H1 (cell line): ENCODE results near the gene LBX1. TPM values are rescaled to one million over a fixed set of nuclear protein-coding genes. Genes with fewer than 3 reads are reported as not detected.

Experiments used
- ASH2L ChIP-seq: fragments of 200-600, 300-600 bp; sonication (generic); IDR thresholded peaks from one replicate; pipeline ENCODE4 v1.7.1; 2017; ENCODE audit warnings: low read length
- BACH1 ChIP-seq: IDR thresholded peaks from 2 replicates; pipeline ENCODE4 v1.6.1; 2012; ENCODE audit warnings: low read length, improper control_type of control experiment
- BCL11A ChIP-seq, 2 experiments: IDR thresholded peaks; one replicate each; pipeline ENCODE4 v1.6.1; 2011; ENCODE audit warnings: low read depth in 2 of 2, low read length in 2 of 2, mild to moderate bottlenecking in 2 of 2
- CHD2 ChIP-seq: IDR thresholded peaks from 2 replicates; pipeline ENCODE4 v1.6.1; 2012; ENCODE audit warnings: low read length, improper control_type of control experiment
- CREB1 ChIP-seq: IDR thresholded peaks from 2 replicates; pipeline ENCODE4 v1.6.1; 2012; ENCODE audit warnings: inconsistent platforms
- E2F6 ChIP-seq: IDR thresholded peaks from 2 replicates; pipeline ENCODE4 v1.6.1; 2012; ENCODE audit warnings: inconsistent platforms
- EP300 ChIP-seq, 2 experiments: IDR thresholded peaks; 1 replicate in 1 of 2; 2 replicates in 1 of 2; pipeline ENCODE4 v1.6.1; 2011 to 2012; ENCODE audit warnings: low read depth in 2 of 2, low read length in 2 of 2, mild to moderate bottlenecking in 2 of 2, borderline replicate concordance in 1 of 2, inconsistent platforms in 1 of 2, moderate library complexity in 1 of 2
- FOSL1 ChIP-seq: IDR thresholded peaks from 2 replicates; pipeline ENCODE4 v1.6.1; 2011; ENCODE audit warnings: mild to moderate bottlenecking, low read depth, low read length, moderate library complexity; ENCODE audit not compliant: insufficient read depth
- GABPA ChIP-seq: IDR thresholded peaks from 2 replicates; pipeline ENCODE4 v1.6.1; 2011; ENCODE audit warnings: mild to moderate bottlenecking, low read length, moderate library complexity, borderline replicate concordance; ENCODE audit not compliant: insufficient read depth
- JUN ChIP-seq: IDR thresholded peaks from 2 replicates; pipeline ENCODE4 v1.6.1; 2011; ENCODE audit warnings: low read depth, mild to moderate bottlenecking, improper control_type of control experiment, low read length
- JUND ChIP-seq: IDR thresholded peaks from 2 replicates; pipeline ENCODE4 v1.6.1; 2011; ENCODE audit warnings: mild to moderate bottlenecking, improper control_type of control experiment, low read length
- KDM5A ChIP-seq: fragments of 200-600 bp; IDR thresholded peaks from 2 replicates; pipeline ENCODE4 v1.7.1; 2012; ENCODE audit warnings: mild to moderate bottlenecking, low read length, inconsistent platforms, mixed read lengths
- NANOG ChIP-seq: IDR thresholded peaks from 2 replicates; pipeline ENCODE4 v1.6.1; 2011; ENCODE audit warnings: low read length, low read depth, mild to moderate bottlenecking, inconsistent platforms; ENCODE audit not compliant: insufficient read depth, poor library complexity, severe bottlenecking
- RAD21 ChIP-seq, 2 experiments: IDR thresholded peaks in 1 of 2; conservative IDR thresholded peaks in 1 of 2; 2 replicates each; pipeline ENCODE4 v1.6.1; 2011; ENCODE audit warnings: low read depth in 2 of 2, low read length in 2 of 2, improper control_type of control experiment in 1 of 2, inconsistent platforms in 1 of 2, mild to moderate bottlenecking in 1 of 2, moderate library complexity in 1 of 2
- RFX5 ChIP-seq: IDR thresholded peaks from 2 replicates; pipeline ENCODE4 v1.6.1; 2011; ENCODE audit warnings: low read depth, low read length, improper control_type of control experiment, borderline replicate concordance
- RXRA ChIP-seq: IDR thresholded peaks from 2 replicates; pipeline ENCODE4 v1.6.1; 2011; ENCODE audit warnings: low read depth, mild to moderate bottlenecking, low read length, moderate library complexity; ENCODE audit not compliant: insufficient read depth
- SAP30 ChIP-seq: fragments of 300-600 bp; sonication (generic); IDR thresholded peaks from 2 replicates; pipeline ENCODE4 v1.7.1; 2012; ENCODE audit warnings: low read length, moderate library complexity, mild to moderate bottlenecking, inconsistent platforms; ENCODE audit not compliant: insufficient read depth, insufficient replicate concordance
- SP1 ChIP-seq: IDR thresholded peaks from 2 replicates; pipeline ENCODE4 v1.6.1; 2011; ENCODE audit warnings: low read depth, low read length
- TAF1 ChIP-seq: IDR thresholded peaks from 2 replicates; pipeline ENCODE4 v1.6.1; 2011; ENCODE audit warnings: mild to moderate bottlenecking, low read depth, low read length
- TEAD4 ChIP-seq: IDR thresholded peaks from 2 replicates; pipeline ENCODE4 v1.6.1; 2012; ENCODE audit warnings: low read depth, low read length, inconsistent platforms, mixed read lengths
- YY1 ChIP-seq: IDR thresholded peaks from 2 replicates; pipeline ENCODE4 v1.6.1; 2011; ENCODE audit warnings: low read depth, mild to moderate bottlenecking, low read length
- polyA plus RNA-seq, 7 experiments: library from polyadenylated mRNA; depleted of rRNA in 3 of 7; stranded (reverse) in 5 of 7; unstranded in 2 of 7; fragments of >200 nt in 5 of 7; fragments of 200-250 nt in 2 of 7; gene quantifications; 1 replicate in 5 of 7; 2 replicates in 1 of 7; 4 replicates in 1 of 7; pipeline versions ENCODE4 v1.2.1 to v1.2.3, GENCODE V29; 2011 to 2013; ENCODE audit warnings: missing spikeins in 2 of 7, mixed read lengths in 2 of 7
- total RNA-seq: library from RNA; stranded (reverse); fragmentation: NEBNext Ultra II Directional; extraction: Animal tissue kit (Norgen Biotek cat#: 25700); gene quantifications from 2 replicates; pipeline ENCODE4 v1.2.1, GENCODE V29; 2021
- TF ChIP-seq, protein P1 (sequence below): IDR thresholded peaks from 2 replicates; pipeline ENCODE4 v1.6.1; 2012; ENCODE audit warnings: low read length, inconsistent platforms

Gene LBX1
- total and polyA plus RNA-seq, 2 of the 8 experiments (the other 6 are each of a cell fraction or from before 2014, with no cell fraction given), result not detected

- TF ChIP-seq, protein P1, sequence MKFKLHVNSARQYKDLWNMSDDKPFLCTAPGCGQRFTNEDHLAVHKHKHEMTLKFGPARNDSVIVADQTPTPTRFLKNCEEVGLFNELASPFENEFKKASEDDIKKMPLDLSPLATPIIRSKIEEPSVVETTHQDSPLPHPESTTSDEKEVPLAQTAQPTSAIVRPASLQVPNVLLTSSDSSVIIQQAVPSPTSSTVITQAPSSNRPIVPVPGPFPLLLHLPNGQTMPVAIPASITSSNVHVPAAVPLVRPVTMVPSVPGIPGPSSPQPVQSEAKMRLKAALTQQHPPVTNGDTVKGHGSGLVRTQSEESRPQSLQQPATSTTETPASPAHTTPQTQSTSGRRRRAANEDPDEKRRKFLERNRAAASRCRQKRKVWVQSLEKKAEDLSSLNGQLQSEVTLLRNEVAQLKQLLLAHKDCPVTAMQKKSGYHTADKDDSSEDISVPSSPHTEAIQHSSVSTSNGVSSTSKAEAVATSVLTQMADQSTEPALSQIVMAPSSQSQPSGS, result no peak
- TF ChIP-seq GABPA (peak; percentile 66; the same call in 1 of the 2 replicates), RXRA (no peak), SAP30 (no peak), TEAD4 (no peak), ASH2L (no peak), EP300 (IDR thresholded peaks at IDR 0.05; ENCODE audit: borderline replicate concordance in 1 of 2, low read depth in 2 of 2, low read length in 2 of 2) (no peak), CREB1 (peak; percentile 61), CHD2 (no peak), BCL11A (IDR thresholded peaks at IDR 0.05; ENCODE audit: low read depth in 2 of 2, low read length in 2 of 2) (no peak), JUND (no peak), JUN (no peak), SP1 (no peak), TAF1 (no peak), E2F6 (no peak), NANOG (no peak), FOSL1 (no peak), BACH1 (no peak), YY1 (0 out of 2 replicates have a peak, but pooled peaks have one; percentile 30), KDM5A (no peak), RAD21 (IDR thresholded peaks at IDR 0.05 in 1 of 2, conservative IDR thresholded peaks at IDR 0.05 in 1 of 2; ENCODE audit: low read depth in 2 of 2, low read length in 2 of 2) (peak; percentile 22 to 48; a peak in 3 of 4 replicates), RFX5 (peak; percentile 72)
Measured at GRCh38 chr10:101217450-101218281, 11.6 kb downstream of the LBX1 start (continued).
